Tongue (tissue), 2 donors: ENCODE results near the gene SNED1. TPM values are rescaled to one million over a fixed set of nuclear protein-coding genes. Genes with fewer than 3 reads are reported as not detected.
"Not testable (repeated sequence)": the region's sequence is repeated elsewhere in the genome, so short reads cannot be mapped to it uniquely, and the experiment has no call there.

Source experiments
- DNase-seq: peaks from one replicate; pipeline ENCODE4 v3.0.0-alpha.2; 2015
- total RNA-seq: library from RNA; depleted of rRNA; stranded (reverse); fragments of >200 nt; gene quantifications from one replicate; pipeline ENCODE4 v1.2.3, GENCODE V29; 2014

SNED1 gene
- total RNA-seq, 1 donor from 2014 or later = 15.0 TPM

GRCh38 chr2:240972636-240973521, 25.5 kb upstream of the SNED1 start:
- DNase-seq = peak; percentile 77

- no peak for DNase-seq
Observed at GRCh38 chr2:240974771-240975572, 23.4 kb upstream of the SNED1 start.

GRCh38 chr2:240975903-240976302, 22.5 kb upstream of the SNED1 start:
- DNase-seq = not testable (repeated sequence)

- no peak for DNase-seq
Observed at GRCh38 chr2:240981280-240981679, 17.1 kb upstream of the SNED1 start.

GRCh38 chr2:240981871-240982800, 16.3 kb upstream of the SNED1 start:
- no peak for DNase-seq

- DNase-seq = no peak
Observed at GRCh38 chr2:240982821-240983281, 15.6 kb upstream of the SNED1 start.

GRCh38 chr2:240983361-240983995, 14.9 kb upstream of the SNED1 start:
- DNase-seq = peak; percentile 54

- DNase-seq = no peak
Observed at GRCh38 chr2:240983996-240984498, 14.4 kb upstream of the SNED1 start.

GRCh38 chr2:240985881-240986786, 12.3 kb upstream of the SNED1 start:
- no peak for DNase-seq

GRCh38 chr2:240986787-240987411, 11.5 kb upstream of the SNED1 start:
- DNase-seq = peak; percentile 63

GRCh38 chr2:240987588-240987987, 10.8 kb upstream of the SNED1 start:
- DNase-seq = no peak

GRCh38 chr2:240988146-240988545, 10.3 kb upstream of the SNED1 start:
- DNase-seq = no peak

- DNase-seq = no peak
Observed at GRCh38 chr2:240988571-240989271, 9.7 kb upstream of the SNED1 start.

- no peak for DNase-seq
Observed at GRCh38 chr2:240989451-240990265, 8.8 kb upstream of the SNED1 start.

- DNase-seq = no peak
Observed at GRCh38 chr2:240990266-240990529, 8.2 kb upstream of the SNED1 start.

GRCh38 chr2:240990726-240991377, 7.6 kb upstream of the SNED1 start:
- DNase-seq = no peak

- DNase-seq = peak; percentile 96
Observed at GRCh38 chr2:240991378-240992263, 6.8 kb upstream of the SNED1 start.
